Endothelial cell of umbilical vein (primary cell): ENCODE data around the gene ESPN. TPM values are rescaled to one million over a fixed set of nuclear protein-coding genes. Genes with fewer than 3 reads are reported as not detected.

Experiments used
- BruUV-seq: library from RNA; stranded (reverse); fragments of 400-500 nt; replicated peaks from 2 replicates; lab custom pipeline; 2021; lab: Mats Ljungman, UMichigan
- CTCF ChIA-PET: fragments of 300-600, 350-600 bp; sonication (Branson Sonifier 250); formaldehyde crosslinking; loops from one replicate; lab custom pipeline; 2021; ENCODE audit warnings: antibody characterized with exemption, inconsistent platforms; lab: Charles Lee
- POLR2A ChIA-PET: fragments of 300-600, 350-600 bp; sonication (Branson Sonifier 250); formaldehyde crosslinking; loops from one replicate; lab custom pipeline; 2021; ENCODE audit warnings: antibody characterized with exemption, inconsistent platforms; lab: Charles Lee
- DNase-seq: peaks from one replicate; pipeline ENCODE4 v3.0.0-alpha.2; 2011; ENCODE audit warnings: low read depth, low spot score
- FAIRE-seq: peaks from 2 replicates; lab custom pipeline; 2011; peaks lifted over from hg19 to GRCh38; lab: Jason Lieb, UNC
- H2AFZ ChIP-seq: 2 replicates; pipeline ENCODE4 v1.6.0; 2012; ENCODE audit warnings: low read depth, low read length, control low read depth, inconsistent platforms
- H3K27ac ChIP-seq: 2 replicates; pipeline ENCODE4 v1.5.1; 2011; ENCODE audit warnings: low read depth, mild to moderate bottlenecking, control low read depth, low read length, moderate library complexity; ENCODE audit not compliant: insufficient read depth
- H3K27me3 ChIP-seq, 2 experiments: 2 replicates each; pipeline versions ENCODE4 v1.6.0 to v1.6.1; 2011; ENCODE audit warnings: low read length in 2 of 2, mixed read lengths in 1 of 2; ENCODE audit not compliant: control insufficient read depth in 2 of 2, insufficient read depth in 2 of 2
- H3K36me3 ChIP-seq, 2 experiments: 2 replicates in 1 of 2; 3 replicates in 1 of 2; pipeline ENCODE4 v1.5.1; 2011; ENCODE audit warnings: low read length in 2 of 2, mild to moderate bottlenecking in 1 of 2, moderate library complexity in 1 of 2; ENCODE audit not compliant: control insufficient read depth in 2 of 2, insufficient read depth in 2 of 2; ENCODE audit errors: extremely low read depth in 1 of 2
- H3K4me1 ChIP-seq: 3 replicates; pipeline ENCODE4 v1.5.1; 2011; ENCODE audit warnings: mild to moderate bottlenecking, low read length; ENCODE audit not compliant: control insufficient read depth, insufficient read depth; ENCODE audit errors: extremely low read depth
- H3K4me2 ChIP-seq: 2 replicates; pipeline ENCODE4 v1.6.1; 2011; ENCODE audit warnings: low read length, control low read depth, mixed read lengths; ENCODE audit not compliant: insufficient read depth
- H3K4me3 ChIP-seq, 3 experiments: fragments of 200-600 bp in 1 of 3; sonication (generic), shearing (Covaris generic) in 1 of 3; replicated peaks in 1 of 3; 2 replicates each; pipeline ENCODE4 v1.5.1; 2011 to 2016; ENCODE audit warnings: control low read depth in 3 of 3, low read length in 3 of 3, mild to moderate bottlenecking in 2 of 3, inconsistent platforms in 1 of 3, low read depth in 1 of 3, moderate library complexity in 1 of 3; ENCODE audit not compliant: insufficient read depth in 1 of 3
- H3K79me2 ChIP-seq: 2 replicates; pipeline ENCODE4 v1.6.0; 2012; ENCODE audit warnings: low read length, inconsistent platforms; ENCODE audit not compliant: control insufficient read depth, insufficient read depth
- H3K9ac ChIP-seq: replicated peaks from 2 replicates; pipeline ENCODE3; 2011; ENCODE audit warnings: low read length, control low read depth; ENCODE audit not compliant: insufficient read depth; ENCODE audit errors: extremely low read depth
- H3K9me1 ChIP-seq: replicated peaks from 3 replicates; pipeline ENCODE4 v1.6.0; 2011; ENCODE audit warnings: mild to moderate bottlenecking, low read length; ENCODE audit not compliant: control insufficient read depth, insufficient read depth; ENCODE audit errors: extremely low read depth
- H3K9me3 ChIP-seq: replicated peaks from 2 replicates; pipeline ENCODE4 v1.5.1; 2012; ENCODE audit warnings: low read length, inconsistent platforms; ENCODE audit not compliant: control insufficient read depth, insufficient read depth
- H4K20me1 ChIP-seq: replicated peaks from 2 replicates; pipeline ENCODE3; 2011; ENCODE audit warnings: mild to moderate bottlenecking, low read length; ENCODE audit not compliant: control insufficient read depth, insufficient read depth; ENCODE audit errors: extremely low read depth
- EZH2 ChIP-seq: IDR thresholded peaks from 2 replicates; pipeline ENCODE4 v1.6.1; 2012; ENCODE audit warnings: borderline replicate concordance, low read depth, mild to moderate bottlenecking, moderate library complexity, low read length, inconsistent platforms; ENCODE audit not compliant: severe bottlenecking
- FOS ChIP-seq: IDR thresholded peaks from 2 replicates; pipeline ENCODE4 v1.6.1; 2011; ENCODE audit warnings: mild to moderate bottlenecking, low read length, moderate library complexity, borderline replicate concordance; ENCODE audit not compliant: insufficient read depth
- GATA2 ChIP-seq: IDR thresholded peaks from 2 replicates; pipeline ENCODE4 v1.7.0; 2011; ENCODE audit warnings: low read depth, mild to moderate bottlenecking, moderate library complexity, mixed read lengths, low read length; ENCODE audit not compliant: insufficient read length, insufficient read depth
- JUN ChIP-seq: IDR thresholded peaks from 2 replicates; pipeline ENCODE4 v1.6.1; 2011; ENCODE audit warnings: borderline replicate concordance, low read depth; ENCODE audit not compliant: insufficient read length, insufficient read depth
- MYC ChIP-seq: IDR thresholded peaks from one replicate; pipeline ENCODE4 v1.6.1; 2011; ENCODE audit warnings: mild to moderate bottlenecking, low read depth, low read length
- POLR2A ChIP-seq: IDR thresholded peaks from 2 replicates; pipeline ENCODE4 v1.6.1; 2012; ENCODE audit warnings: low read depth, mild to moderate bottlenecking, control low read depth, low read length
- POLR2AphosphoS5 ChIP-seq: IDR thresholded peaks from 2 replicates; pipeline ENCODE4 v1.6.1; 2012; ENCODE audit warnings: low read depth, mild to moderate bottlenecking, control low read depth, low read length, moderate library complexity; ENCODE audit not compliant: insufficient read depth
- dilution Hi-C: fragments of 300-500 bp; cut with MboI; formaldehyde crosslinking; loops from one replicate; pipeline ENCODE4 v1.15.0; 2019; ENCODE audit warnings: low sequenced_read_pairs; ENCODE audit not compliant: extremely low pct_ligation_motif_present
- intact Hi-C: fragments of 100-400 bp; cut with micrococcal nuclease; formaldehyde crosslinking; loops from one replicate; pipeline ENCODE4 v1.10.0; 2022
- polyA plus RNA-seq, 4 experiments: library from polyadenylated mRNA; depleted of rRNA in 3 of 4; stranded (reverse) in 3 of 4; unstranded in 1 of 4; fragments of >200 nt; gene quantifications; 2 replicates each; pipeline versions ENCODE4 v1.2.1 to v1.2.3, GENCODE V29; 2011 to 2012; ENCODE audit warnings: missing spikeins in 1 of 4
- total RNA-seq: library from RNA; stranded (reverse); gene quantifications from 2 replicates; pipeline ENCODE4 v1.2.3, GENCODE V29; 2021
- TF ChIP-seq, protein P1 (sequence below): IDR thresholded peaks from 2 replicates; pipeline ENCODE4 v1.6.1; 2011; ENCODE audit not compliant: insufficient read depth, insufficient read length
- TF ChIP-seq, protein P2 (sequence below), 2 donors: IDR thresholded peaks; 1 replicate in 1 of 2; 2 replicates in 1 of 2; pipeline ENCODE4 v1.5.1; 2011; ENCODE audit warnings: low read length in 2 of 2, mild to moderate bottlenecking in 2 of 2, moderate library complexity in 2 of 2, control low read depth in 1 of 2, inconsistent platforms in 1 of 2, low read depth in 1 of 2; ENCODE audit not compliant: insufficient read depth in 1 of 2; ENCODE audit errors: extremely low read depth in 1 of 2

ESPN gene
- total and polyA plus RNA-seq, 2 donors (not counting 3 experiments of a cell fraction or from before 2014, with no cell fraction given) = 0.54 to 0.71 TPM

DNA sequence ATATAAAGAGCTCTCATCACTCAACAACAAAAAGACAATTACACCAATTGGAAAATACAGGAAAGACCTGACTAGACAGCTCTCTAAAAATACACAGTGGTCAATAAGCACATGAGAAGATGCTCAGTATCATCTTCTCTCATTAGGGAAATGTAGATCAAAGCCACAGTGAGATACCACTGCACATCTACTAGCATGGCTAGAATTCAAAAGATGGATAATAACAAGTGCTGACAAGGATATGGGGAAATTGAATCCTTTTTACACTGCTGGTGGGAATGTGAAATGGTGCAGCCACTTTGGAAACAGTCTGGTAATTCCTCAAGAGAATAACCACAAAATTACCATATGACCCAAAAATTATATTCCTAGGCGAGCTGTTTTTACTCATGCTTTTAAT lies 40.4 kb upstream of the ESPN start:
- no peak overlapping the region for H3K4me3 ChIP-seq
- H3K36me3 ChIP-seq = no peaks in the 10 kb centered on the region
- intact Hi-C loops = no loop called here
- H3K9me1 ChIP-seq = no peaks in the 10 kb centered on the region
- POLR2A ChIA-PET = interaction anchor here (0.7 to 1.2 kb wide), 2 partner anchors 9 to 25 kb away, joined by 3 to 5 read pairs; partner anchors contain the start of gene ACOT7
- DNase-seq (no peak), FAIRE-seq (no peak)
- TF ChIP-seq FOS = no peak
- TF ChIP-seq EZH2 = no peak
- TF ChIP-seq MYC = no peak
- TF ChIP-seq, protein P1, sequence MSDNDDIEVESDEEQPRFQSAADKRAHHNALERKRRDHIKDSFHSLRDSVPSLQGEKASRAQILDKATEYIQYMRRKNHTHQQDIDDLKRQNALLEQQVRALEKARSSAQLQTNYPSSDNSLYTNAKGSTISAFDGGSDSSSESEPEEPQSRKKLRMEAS = no peak
- no peak for TF ChIP-seq POLR2AphosphoS5
- no peak for TF ChIP-seq JUN
- TF ChIP-seq GATA2 = no peak
- no peak for TF ChIP-seq POLR2A
- TF ChIP-seq, protein P2, sequence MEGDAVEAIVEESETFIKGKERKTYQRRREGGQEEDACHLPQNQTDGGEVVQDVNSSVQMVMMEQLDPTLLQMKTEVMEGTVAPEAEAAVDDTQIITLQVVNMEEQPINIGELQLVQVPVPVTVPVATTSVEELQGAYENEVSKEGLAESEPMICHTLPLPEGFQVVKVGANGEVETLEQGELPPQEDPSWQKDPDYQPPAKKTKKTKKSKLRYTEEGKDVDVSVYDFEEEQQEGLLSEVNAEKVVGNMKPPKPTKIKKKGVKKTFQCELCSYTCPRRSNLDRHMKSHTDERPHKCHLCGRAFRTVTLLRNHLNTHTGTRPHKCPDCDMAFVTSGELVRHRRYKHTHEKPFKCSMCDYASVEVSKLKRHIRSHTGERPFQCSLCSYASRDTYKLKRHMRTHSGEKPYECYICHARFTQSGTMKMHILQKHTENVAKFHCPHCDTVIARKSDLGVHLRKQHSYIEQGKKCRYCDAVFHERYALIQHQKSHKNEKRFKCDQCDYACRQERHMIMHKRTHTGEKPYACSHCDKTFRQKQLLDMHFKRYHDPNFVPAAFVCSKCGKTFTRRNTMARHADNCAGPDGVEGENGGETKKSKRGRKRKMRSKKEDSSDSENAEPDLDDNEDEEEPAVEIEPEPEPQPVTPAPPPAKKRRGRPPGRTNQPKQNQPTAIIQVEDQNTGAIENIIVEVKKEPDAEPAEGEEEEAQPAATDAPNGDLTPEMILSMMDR (IDR thresholded peaks at IDR 0.05; ENCODE audit: extremely low read depth in 1 of 2, insufficient read depth in 1 of 2, low read depth in 1 of 2, low read length in 2 of 2) = no peak
- no peaks in the 10 kb centered on the region for H4K20me1 ChIP-seq
- CTCF ChIA-PET = interaction anchor here (0.9 to 5.9 kb wide), 9 partner anchors 12 to 138 kb away, joined by 3 to 27 read pairs (median 6); no protein-coding TSS in a partner anchor
- no peak overlapping the region for H3K4me2 ChIP-seq
- H3K9me3 ChIP-seq = no peaks in the 10 kb centered on the region
- dilution Hi-C loops = no loop called here
- H3K79me2 ChIP-seq = peaks cover 19% of the 10 kb centered on the region
- H3K4me1 ChIP-seq = peaks cover 12% of the 10 kb centered on the region
- no TSS peak for BruUV-seq
- H3K27me3 ChIP-seq = no peaks in the 10 kb centered on the region
- no peak overlapping the region for H3K9ac ChIP-seq
- H3K27ac ChIP-seq = no peak overlapping the region
- no peak overlapping the region for H2AFZ ChIP-seq
